GM18517 (cell line): Measurements from ENCODE around the gene ZNF496.
"Not testable (repeated sequence)": the region's sequence is repeated elsewhere in the genome, so short reads cannot be mapped to it uniquely, and the experiment has no call there.

Source experiments
- ATAC-seq: cut with Tn5 transposase; IDR thresholded peaks from one replicate; pipeline ENCODE4 v1.9.1; 2021; ENCODE audit warnings: mild to moderate bottlenecking, moderate library complexity; ENCODE audit not compliant: unreplicated experiment

The ZNF496 gene

DNA sequence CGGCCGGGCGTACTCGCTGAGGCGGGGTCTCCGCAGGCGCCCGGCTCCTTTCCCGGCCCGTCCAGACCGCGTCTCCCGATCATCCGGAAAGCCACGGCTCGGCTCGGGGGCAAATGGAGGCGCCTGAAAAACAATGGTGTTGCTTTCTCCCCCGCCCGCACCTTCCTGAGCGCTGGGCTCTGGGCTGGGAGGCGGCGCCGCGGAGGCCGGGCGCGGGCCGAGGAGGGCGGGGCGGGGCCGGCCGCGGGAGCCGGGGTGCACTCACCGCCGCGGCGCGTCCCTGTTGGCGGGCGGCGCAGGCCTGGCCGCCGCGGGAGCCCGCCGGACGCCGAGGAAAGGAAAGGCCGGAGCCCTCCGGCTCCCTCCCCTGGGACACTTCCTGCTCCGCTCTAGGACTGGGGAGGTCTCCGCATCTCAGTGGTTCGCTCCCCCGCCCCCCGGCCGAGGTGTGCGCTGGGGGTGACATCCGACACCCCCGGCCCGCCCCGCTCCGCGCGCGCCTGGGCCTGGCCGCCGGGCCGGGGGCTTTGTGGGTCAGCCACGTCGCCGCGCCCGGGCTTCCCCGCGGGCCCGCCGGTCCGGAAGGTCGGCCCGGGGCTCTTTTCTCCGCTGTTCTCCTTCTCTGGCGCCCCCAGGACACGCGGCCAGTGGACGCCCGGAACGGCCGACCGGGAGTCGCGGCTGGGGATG lies at the start of gene ZNF496:
Gene ZNF496 (minus strand): TSS at position 343 of the 690 bp plus-strand sequence. CDS start 2,289 bp downstream, outside the sequence.
- ATAC-seq, result peak; percentile 67

DNA sequence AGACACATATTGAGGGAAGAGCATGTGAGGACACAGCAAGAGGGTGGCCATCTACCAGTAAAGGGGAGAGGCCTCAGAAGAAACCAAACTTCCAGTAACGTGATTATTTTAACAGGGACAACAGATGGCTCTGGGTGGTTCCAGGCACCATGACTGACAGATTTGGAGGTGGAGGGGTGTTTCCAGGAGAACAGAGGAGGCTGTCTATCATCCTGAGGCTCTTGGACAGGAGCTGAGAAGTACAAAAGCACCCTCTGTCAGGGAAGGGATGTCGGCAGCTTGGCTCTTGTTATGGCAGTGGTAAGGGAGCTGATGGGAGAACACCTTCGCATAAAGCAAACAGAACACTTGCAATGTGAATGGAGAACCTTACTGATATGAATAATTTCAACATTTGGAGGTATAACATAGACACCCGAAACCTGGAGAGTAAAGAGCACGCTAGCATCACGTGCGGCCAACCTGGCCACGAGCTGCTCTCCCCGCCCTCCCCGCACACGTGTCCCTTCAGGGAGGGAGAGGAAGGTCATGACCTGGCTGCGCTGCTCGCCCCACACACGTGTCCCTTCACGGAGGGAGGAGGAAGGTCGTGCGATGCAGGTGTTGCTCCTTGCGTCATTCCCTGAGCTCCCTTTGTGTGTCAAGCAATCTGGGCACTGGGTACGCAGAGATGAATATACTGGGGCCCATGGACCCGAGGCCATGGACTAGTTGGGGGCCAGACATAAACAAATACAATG lies 46.8 kb upstream of the ZNF496 start:
- no peak for ATAC-seq

DNA sequence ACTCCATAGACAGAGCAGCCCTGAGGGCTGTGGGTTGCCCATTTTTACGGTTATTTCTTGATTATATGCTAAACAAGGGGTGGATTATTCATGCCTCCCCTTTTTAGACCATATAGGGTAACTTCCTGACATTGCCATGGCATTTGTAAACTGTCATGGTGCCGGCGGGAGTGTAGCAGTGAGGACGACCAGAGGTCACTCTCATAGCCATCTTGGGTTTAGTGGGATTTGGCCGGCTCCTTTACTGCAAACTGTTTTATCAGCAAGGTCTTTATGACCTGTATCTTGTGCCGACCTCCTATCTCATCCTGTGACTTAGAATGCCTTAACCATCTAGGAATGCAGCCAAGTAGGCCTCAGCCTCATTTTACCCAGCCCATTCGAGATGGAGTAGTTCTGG lies 46.0 kb upstream of the ZNF496 start:
- ATAC-seq, result not testable (repeated sequence)

DNA sequence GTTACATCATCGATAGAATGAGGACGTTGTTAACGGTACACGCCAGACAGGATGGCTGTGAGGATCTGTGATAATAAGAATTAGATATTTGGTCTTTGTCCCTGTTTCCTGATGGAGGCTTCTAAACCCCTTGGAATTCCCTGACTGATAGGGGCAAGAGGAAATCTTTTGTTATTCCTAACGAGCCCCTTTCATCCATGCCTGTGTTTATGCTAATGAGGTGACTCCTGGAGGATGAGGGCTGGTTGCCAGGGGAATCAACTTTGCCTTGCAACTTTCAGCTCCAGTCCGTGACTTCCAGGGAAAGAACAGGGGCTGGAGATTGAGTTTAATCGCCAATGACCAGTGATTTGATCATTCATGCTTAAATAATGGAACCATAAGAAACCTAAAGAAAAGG lies 45.0 kb upstream of the ZNF496 start:
- no peak for ATAC-seq

DNA sequence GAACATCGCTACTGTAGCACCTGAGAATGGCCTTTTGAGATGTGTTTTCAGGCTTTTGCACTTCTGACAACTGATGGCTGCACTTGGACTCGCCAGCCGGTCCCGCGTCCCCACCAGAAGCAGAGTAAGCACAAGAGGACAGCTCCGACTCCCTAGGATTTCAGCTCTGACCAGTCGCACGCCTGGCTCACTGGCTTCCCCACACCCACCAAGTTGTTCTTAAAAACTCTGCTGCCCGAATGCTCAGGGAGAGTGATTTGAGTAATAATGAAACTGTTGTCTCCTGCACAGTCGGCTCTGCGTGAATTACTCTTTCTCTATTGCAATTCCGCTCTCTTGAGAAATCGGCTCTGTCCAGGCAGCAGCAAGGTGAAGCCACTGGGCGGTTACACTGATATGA lies 44.1 kb upstream of the ZNF496 start:
- no peak for ATAC-seq

DNA sequence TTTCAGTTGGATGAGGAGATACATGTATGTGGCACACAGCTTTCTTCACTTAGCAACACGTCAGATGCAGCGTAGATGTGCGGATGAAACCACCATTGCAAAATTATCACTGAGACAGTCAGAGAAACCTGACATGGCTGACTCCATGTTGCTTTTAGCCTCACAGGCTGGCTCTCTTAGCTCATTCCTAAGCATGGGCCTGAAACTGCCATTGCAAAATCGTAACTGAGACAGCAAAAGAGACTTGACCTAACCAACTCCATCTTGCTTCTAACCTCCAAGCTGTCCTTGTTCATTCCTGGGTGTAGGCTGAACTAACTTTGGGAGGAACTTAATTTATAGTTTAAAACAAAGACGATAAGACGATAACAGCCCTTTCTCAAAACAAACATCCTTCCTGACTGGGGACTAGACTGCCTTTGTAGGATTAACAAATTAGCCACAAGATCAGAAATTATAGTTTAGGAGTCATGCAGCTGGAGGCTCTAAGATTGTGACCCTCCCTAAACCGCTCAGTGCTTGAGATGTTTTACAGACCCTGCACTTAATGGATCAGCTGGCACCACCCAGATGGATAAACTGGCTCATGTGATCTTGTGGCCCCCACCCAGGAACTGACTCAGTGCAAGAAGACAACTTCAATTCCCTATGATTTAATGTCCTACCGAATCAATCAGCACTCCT lies 43.1 kb upstream of the ZNF496 start:
- ATAC-seq, result not testable (repeated sequence)

DNA sequence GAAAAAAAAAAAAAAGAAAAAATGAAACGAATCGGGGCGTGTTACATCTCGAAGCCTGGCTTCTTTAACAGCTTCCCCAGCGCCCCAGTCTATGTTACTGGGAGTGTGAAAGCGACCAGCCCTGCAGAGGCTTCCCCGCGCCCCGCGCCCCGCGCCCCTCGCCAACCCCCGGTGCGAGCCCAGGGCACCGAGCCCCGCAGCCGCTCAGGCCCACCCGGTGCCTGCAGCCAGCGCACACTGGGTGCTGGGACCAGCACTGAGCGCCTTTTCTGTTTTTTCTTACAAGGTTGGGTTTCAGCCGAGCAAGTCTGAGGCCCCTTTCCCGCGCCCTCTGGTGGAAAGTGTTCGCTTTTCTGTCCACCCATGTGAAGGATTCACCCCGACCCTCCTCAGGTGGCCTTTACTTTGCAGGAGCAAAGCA lies 42.1 kb upstream of the ZNF496 start:
- no peak for ATAC-seq

DNA sequence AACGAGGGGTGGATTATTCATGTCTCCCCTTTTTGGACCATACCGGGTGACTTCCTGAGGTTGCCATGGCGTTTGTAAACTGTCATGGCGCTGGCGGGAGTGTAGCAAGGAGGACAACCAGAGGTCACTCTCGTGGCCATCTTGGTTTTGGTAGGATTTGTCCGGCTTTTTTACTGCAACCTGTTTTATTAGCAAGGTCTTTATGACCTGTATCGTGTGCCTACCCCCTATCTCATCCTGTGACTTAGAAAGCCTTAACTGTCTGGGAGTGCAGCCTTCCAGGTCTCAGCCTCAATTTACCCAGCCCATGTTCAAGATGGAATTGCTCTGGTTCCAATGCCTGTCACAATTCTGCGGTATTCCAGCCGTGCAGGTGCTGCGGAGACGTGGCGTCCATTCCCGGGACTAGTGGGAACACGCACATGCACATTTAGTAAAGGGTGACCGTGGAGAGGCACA lies 40.2 kb upstream of the ZNF496 start:
- no peak for ATAC-seq

DNA sequence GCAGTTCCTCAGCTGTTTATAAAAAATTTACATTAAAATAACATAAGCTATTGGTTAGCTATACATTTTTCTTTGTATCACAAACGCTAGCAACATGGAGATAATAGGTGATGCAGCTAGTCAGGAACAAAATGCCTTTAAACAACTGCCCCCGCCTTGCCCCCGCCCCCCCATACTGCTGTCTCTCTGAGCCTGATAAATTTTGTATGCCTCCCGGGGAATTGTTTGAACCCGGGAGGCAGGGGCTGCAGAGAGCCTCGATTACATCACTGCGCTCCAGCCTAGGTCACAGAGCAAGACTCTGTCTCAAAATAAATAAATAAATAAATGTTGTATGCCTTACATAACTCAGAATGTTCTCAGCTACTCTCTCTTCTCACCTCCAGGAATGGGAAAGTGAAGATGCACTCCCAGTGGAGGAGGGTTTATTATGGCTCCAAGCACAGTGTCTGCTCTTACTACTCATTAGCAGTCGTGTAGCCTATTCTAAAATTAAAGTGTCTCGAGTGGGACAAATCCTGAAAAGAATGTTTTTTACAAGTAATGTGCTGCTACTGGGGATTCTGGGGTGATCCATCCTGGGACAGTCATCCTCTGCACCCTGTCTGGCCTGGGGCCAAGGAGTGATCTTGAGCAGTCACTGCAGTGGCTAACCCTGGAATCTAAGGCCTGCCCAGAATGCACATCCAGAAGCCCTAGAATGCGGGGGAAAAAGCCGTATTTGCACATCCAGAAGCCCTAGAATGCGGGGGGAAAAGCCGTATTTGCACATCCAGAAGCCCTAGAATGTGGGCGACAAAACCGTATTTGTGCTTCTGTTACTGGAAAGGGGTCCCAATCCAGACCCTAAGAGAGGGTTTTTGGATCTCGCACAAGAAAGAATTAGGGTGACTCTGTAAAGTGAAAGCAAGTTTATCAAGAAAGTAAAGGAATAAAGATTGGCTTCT lies 39.4 kb upstream of the ZNF496 start:
- no peak for ATAC-seq

DNA sequence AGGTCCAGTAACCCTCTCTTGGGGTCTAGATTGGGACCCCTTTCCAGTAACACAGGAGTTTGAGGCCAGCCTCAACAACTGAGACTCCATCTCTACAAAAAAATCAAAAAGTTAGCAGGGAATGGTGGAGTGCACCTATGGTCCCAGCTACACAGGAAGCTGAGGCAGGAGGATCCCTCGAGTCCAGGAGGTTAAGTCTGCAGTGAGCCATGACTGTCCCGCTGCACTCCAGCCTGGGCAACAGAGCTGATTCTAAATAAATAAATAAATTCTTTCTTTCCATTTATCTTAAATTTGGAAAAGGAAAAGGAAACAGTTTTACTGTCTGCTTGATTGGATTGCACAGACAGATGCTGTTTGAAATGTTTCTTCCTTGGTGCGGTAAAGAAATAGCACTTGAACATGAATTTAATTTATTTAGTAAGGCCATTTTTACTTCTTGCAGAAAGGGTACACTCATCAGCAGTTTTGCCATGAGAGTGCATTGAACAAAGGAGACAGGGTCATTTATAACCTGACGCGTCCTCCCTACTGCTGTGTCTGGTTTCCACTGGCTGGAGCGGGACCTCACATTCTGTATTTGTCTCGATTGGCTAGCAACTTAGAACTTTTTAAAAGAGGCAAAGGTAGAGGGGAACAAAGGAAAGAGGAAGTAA lies 37.0 kb upstream of the ZNF496 start:
- ATAC-seq, result no peak

DNA sequence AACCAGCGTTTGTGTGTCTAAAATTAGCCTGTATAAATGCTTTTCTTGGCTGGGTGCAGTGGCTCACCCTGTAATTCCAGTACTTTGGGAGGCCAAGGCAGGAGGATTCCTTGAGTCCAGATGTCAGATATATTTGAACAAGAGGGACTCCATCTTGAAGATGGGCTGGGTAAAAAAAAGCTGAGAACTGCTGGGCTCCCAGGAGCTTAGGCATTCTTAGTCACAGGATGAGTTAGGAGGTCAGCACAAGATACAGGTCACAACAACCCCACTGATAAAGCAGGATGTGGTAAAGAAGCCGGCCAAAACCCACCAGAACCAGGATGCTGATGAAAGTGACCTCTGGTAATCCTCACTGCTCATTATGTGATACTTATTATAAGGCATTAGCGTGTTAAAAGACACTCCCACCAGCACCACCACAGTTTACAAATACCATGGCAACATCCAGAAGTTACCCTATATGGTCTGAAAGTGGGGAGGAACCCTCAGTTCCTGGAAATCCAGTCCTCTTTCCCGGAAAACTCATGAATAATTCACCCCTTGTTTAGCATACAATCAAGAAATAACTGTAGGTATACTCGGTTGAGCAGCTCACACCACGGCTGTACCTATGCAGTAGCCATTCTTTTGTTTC lies 36.2 kb upstream of the ZNF496 start:
- ATAC-seq, result no peak

DNA sequence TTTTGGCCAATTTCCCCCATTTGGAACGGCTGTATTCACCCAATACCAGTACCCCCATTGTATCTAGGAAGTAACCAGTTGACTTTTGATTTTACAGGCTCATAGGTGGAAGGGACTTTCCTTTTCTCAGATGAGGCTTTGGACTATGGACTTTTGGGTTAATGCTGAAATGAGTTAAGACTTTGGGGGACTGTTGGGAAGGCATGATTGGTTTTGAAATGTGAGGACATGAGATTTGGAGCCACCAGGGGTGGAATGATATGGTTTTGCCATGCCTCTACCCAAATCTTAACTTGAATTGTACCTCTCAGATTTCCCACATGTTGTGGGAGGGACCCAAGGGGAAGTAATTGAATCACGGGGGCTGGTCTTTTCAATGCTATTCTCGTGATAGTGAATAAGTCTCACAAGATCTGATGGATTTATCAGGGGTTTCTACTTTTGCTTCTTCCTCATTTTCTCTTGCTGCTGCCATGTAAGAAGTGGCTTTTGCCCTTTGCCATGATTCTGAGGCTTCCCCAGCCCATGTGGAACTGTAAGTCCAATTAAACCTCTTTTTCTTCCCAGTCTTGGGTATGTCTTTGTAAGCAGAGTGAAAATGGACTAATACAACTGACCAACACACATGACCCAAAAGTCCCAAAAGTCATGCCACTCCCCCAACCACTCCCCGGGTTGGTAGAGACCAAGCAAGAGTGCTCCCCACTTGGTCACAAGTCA lies 35.4 kb upstream of the ZNF496 start:
- ATAC-seq, result no peak

DNA sequence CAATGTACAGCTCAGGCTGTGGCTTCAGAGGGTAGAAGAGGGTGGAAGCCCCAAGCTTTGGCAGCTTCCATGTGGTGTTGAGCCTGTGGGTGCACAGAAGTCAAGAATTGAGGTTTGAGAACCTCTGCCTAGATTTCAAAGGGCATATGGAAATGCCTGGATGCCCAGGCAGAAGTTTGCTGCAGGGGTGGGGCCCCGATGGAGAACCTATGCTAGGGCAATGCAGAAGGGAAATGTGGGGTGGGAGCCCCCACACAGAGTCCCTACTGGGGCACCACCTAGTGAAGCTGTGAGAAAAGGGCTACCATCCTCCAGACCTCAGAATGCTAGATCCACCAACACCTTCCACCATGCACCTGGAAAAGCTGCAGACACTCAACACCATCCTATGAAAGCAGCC lies 34.7 kb upstream of the ZNF496 start:
- not testable (repeated sequence) for ATAC-seq

DNA sequence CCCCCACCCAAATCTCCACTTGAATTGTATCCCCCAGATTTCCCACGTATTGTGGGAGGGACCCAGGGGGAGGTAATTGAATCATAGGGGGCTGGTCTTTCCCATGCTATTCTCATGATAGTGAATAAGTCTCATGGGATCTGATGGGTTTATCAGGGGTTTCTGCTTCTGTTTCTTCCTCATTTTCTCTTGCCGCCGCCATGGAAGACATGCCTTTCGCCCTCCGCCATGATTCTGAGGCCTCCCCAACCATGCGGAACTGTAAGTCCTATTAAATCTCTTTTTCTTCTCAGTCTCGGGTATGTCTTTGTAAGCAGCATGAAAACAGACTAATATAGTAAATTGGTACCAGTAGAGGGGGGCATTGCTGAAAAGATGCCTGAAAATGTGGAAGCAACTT lies 33.4 kb upstream of the ZNF496 start:
- ATAC-seq, result no peak

DNA sequence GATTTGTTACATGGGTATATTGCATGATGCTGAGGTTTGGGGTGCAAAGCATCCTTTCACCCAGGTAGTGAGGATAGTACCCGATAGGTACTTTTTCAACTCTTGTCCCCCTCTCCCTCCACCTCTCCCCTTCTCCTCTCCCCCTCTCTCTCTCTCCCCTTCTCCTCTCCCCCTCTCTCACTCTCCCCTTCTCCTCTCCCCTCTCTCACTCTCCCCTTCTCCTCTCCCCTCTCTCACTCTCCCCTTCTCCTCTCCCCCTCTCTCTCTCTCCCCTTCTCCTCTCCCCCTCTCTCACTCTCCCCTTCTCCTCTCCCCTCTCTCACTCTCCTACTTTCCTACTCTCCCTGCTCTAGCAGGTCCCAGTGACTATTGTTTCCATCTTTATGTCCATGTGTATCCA lies 31.3 kb upstream of the ZNF496 start:
- not testable (repeated sequence) for ATAC-seq

DNA sequence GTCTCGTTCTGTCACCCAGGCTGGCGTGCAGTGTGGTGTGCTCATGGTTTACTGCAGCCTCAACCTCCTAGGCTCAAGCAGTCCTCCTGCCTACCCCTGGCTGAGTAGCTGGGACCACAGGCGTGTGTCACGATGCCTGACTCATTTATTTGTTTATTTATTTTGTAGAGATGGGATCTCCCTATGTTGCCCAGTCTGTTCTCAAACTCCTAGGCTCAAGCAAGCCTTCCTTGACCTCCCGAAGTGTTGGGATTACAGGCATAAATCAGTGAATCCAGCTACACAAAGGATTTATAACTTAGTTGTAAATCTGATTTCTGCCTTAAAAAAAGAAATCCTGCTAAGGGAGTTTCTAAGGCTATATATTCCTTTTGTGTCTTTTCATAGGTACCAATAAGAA lies 30.5 kb upstream of the ZNF496 start:
- ATAC-seq, result no peak

DNA sequence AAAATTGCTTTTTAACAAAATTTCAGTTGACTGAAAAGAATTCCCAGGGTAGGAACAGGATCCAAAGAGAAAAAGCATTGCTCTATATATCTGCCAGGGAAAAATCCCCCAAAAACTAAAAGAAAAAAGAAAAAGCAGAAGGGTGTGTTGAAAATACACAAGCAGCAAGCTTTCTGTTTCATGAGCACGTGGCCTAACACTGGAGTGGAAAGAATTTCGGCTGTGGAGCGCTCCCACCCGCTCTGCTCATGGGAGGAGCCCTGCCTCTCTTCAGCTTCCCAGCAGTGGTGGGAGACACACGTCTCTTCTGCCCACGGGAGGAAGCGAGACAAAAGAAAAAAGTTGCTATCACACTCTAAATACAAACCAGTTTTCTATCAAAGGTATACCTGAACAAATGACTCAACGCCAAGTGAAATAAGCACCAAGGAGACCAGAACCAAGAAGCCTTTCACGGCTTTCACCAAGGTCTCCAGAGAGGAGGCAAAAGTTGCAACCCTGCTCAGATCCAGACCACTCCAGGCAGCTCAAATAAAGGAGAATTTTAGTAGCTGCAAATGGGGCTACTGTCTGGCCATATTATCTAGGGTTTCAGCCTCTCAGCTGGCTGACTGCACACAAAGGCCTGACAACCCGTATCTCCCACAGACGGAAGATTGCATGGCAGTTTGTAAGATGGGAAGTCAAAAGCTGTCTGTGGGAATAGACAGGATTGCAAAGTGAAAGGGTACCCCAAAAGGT lies 29.5 kb upstream of the ZNF496 start:
- ATAC-seq, result no peak

DNA sequence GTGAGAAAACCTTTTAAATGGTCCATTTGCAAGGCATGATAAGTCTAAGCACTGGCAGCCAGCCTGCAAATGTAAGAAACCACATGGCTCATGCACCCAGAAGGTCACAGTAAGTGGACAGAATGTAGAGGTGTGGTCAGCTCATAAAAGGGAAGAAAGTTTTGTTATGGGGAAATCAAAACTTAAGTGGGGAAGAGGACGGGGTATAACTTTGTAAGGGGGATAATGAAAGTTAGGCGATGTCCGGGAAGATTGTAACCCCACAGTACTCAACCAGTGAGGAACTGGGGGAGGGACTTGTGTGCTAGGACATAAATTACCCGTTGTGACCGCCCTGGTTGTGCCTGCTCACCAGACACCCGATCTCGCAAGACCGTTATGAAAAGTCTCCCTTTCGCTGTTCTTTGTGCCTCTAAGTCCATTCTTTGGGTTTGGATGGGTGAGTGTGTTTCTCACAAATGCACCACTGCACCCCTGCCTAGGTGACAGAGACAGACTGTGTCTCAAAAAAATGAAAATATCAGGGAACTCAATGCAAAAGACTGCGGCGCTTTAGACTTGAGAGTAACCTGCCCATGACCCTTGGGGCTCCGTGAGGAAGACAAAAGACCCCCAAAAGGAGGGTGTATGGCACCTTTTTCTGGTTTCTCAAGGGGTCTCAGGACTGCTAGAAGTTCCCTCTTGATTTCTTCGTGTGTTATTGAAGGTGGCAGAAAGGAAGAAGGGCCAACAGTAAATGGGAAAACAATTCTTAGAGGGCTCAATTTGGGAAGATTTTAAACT lies 28.6 kb upstream of the ZNF496 start:
- ATAC-seq, result no peak
